Kidney epithelial cell (primary cell): ENCODE results near the gene ID1. TPM values are rescaled to one million over a fixed set of nuclear protein-coding genes. Genes with fewer than 3 reads are reported as not detected.
"Not testable (repeated sequence)": the region's sequence is repeated elsewhere in the genome, so short reads cannot be mapped to it uniquely, and the experiment has no call there.

Source experiments
- DNase-seq: peaks from one replicate; pipeline ENCODE4 v3.0.0-alpha.2; 2010; ENCODE audit warnings: low read depth
- H3K27me3 ChIP-seq: 2 replicates; pipeline ENCODE4 v1.6.0; 2011; ENCODE audit warnings: low read length; ENCODE audit not compliant: control insufficient read depth, insufficient read depth
- H3K36me3 ChIP-seq: 2 replicates; pipeline ENCODE4 v1.5.1; 2011; ENCODE audit warnings: low read length; ENCODE audit not compliant: control insufficient read depth, insufficient read depth
- H3K4me3 ChIP-seq: 2 replicates; pipeline ENCODE4 v1.5.1; 2011; ENCODE audit warnings: low read depth, mild to moderate bottlenecking, control low read depth, low read length
- total RNA-seq: library from RNA; depleted of rRNA; stranded (reverse); fragments of >200 nt; gene quantifications from 2 replicates; pipeline ENCODE4 v1.2.3, GENCODE V29; 2015
- TF ChIP-seq, protein P1 (sequence below): IDR thresholded peaks from 2 replicates; pipeline ENCODE4 v1.5.1; 2011; ENCODE audit warnings: mild to moderate bottlenecking, moderate library complexity, low read length, control low read depth, inconsistent platforms; ENCODE audit not compliant: insufficient read depth, poor library complexity, severe bottlenecking

ID1 gene
- total RNA-seq, 1 donor from 2014 or later = 27.5 TPM

DNA sequence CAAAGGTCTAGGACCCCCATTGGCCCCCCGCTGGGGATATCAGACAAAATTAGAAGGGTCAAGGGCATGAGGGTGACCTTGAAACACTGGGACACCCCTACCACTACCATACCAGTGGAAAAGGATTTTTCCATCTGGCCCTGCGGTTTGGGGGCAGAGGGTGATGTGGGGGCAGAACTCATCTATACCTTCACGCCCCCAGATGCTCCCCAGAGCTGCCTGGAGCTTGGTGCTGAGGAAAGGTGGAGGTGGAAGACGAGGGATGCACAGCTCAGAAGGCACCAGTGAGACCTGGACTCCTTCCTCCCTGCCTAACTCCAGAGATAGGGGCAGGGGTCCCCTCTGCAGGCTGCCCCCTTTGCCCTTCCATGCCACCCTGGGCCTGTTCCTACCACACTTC is 33.7 kb downstream of the ID1 start:
- Histone ChIP-seq H3K36me3 (no peaks in the 10 kb centered on the region), H3K4me3 (no peak overlapping the region), H3K27me3 (peaks cover 19% of the 10 kb centered on the region)
- no peak for DNase-seq
- TF ChIP-seq, protein P1, sequence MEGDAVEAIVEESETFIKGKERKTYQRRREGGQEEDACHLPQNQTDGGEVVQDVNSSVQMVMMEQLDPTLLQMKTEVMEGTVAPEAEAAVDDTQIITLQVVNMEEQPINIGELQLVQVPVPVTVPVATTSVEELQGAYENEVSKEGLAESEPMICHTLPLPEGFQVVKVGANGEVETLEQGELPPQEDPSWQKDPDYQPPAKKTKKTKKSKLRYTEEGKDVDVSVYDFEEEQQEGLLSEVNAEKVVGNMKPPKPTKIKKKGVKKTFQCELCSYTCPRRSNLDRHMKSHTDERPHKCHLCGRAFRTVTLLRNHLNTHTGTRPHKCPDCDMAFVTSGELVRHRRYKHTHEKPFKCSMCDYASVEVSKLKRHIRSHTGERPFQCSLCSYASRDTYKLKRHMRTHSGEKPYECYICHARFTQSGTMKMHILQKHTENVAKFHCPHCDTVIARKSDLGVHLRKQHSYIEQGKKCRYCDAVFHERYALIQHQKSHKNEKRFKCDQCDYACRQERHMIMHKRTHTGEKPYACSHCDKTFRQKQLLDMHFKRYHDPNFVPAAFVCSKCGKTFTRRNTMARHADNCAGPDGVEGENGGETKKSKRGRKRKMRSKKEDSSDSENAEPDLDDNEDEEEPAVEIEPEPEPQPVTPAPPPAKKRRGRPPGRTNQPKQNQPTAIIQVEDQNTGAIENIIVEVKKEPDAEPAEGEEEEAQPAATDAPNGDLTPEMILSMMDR = no peak

DNA sequence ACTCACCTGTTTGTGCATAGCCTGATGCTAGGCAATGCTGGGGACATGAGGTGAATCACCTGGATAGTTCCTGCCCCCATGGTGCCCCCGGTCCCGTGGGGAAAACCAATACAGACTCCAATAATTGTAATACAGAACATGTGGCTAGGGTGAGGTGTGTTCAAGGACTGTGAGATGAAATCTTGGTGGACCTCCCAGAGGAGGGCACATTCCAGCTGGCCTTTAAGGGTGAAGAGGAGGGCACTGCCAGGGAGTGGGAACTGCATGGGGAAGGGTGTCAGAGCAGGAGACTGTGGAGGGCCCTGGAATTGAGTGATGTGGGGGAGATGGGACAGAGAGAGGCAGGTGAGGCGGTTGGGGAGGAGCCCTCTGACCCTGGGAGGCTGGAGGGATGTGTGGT is 35.2 kb downstream of the ID1 start:
- DNase-seq = no peak
- TF ChIP-seq, protein P1 = no peak
- Histone ChIP-seq H3K4me3 (no peak overlapping the region), H3K27me3 (peaks cover 19% of the 10 kb centered on the region), H3K36me3 (no peaks in the 10 kb centered on the region)

DNA sequence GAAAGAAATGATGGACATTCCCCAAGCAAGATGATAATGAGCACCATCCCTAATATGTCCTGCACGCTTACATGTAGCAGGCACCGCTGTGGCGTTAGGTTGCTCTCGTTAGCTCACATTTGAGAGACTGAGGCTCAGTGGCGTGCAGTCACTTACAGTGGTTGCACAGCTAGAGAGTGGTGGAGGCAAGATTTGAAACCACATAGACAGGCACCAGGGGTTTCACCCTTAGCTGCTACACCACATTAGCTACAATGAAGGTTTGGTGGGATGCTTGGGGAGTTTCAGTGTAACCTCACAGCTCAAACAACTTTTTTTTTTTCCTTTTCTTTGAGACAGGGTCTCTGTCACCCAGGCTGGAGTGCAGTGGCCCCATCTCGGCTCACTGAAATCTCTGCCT is 36.3 kb downstream of the ID1 start:
- DNase-seq = no peak
- Histone ChIP-seq H3K36me3 (no peaks in the 10 kb centered on the region), H3K27me3 (peaks cover 19% of the 10 kb centered on the region), H3K4me3 (no peak overlapping the region)
- TF ChIP-seq, protein P1 = no peak

DNA sequence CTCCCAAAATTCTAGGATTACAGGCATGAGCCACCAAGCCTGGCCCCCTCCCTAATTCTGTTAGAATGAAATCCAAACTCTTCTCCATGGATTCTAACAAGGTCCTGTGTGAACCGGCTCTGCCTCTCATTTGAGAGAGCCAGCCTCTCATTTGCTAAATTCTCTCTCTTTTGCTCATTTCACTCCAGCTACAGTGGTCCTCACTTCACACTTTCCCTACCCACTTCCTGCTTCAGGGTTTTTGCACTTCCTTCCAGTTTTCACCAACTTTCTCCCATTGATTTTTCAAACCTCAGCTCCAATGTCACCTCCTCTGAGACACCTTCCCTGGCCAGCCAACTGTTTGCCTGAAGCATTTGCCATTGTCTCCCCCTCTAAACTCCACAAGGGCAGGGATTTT is 37.7 kb downstream of the ID1 start:
- DNase-seq = no peak
- Histone ChIP-seq H3K4me3 (no peak overlapping the region), H3K36me3 (no peaks in the 10 kb centered on the region), H3K27me3 (peaks cover 14% of the 10 kb centered on the region)
- TF ChIP-seq, protein P1 = no peak

DNA sequence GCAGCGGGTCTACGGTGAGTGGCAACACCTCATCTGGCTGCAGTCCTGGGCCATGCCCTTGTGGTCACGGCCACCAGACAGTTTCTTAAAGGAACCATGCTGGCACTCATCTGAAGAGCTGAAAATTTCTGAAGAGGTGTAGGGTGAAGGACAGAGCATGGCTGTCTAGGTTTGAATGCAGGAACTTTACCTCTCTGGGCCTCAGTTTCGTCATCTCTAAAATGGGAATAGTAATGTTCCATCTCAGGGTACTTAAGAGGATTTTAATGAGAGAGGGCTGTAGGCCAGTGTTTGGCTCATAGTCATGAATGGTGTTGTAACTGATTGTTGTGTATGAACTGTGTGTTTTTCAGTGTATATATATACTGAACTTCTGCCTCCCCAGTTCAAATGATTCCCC is 38.4 kb downstream of the ID1 start:
- H3K27me3 ChIP-seq = peaks cover 7% of the 10 kb centered on the region
- TF ChIP-seq, protein P1 = no peak
- H3K4me3 ChIP-seq = no peak overlapping the region
- no peak for DNase-seq
- no peaks in the 10 kb centered on the region for H3K36me3 ChIP-seq

DNA sequence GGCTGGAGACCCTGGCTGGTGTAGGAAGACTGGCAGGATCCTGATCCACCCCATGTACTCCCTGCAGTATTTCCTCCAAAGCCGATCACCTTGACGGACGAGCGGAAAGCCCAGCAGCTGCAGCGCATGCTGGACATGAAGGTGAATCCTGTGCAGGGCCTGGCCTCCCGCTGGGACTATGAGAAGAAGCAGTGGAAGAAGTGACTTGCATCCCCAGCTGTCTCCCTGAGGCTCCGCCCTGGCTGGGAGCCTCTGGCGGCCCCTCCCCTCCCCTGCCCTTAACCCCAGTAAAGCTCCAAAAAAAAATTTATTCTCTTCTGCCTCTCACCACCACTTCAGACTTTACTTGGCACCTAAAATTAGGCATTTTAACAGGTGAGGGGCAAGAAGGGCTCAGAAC is 39.6 kb downstream of the ID1 start:
- no peaks in the 10 kb centered on the region for H3K36me3 ChIP-seq
- no peak for DNase-seq
- no peak overlapping the region for H3K4me3 ChIP-seq
- no peaks in the 10 kb centered on the region for H3K27me3 ChIP-seq
- TF ChIP-seq, protein P1 = no peak

DNA sequence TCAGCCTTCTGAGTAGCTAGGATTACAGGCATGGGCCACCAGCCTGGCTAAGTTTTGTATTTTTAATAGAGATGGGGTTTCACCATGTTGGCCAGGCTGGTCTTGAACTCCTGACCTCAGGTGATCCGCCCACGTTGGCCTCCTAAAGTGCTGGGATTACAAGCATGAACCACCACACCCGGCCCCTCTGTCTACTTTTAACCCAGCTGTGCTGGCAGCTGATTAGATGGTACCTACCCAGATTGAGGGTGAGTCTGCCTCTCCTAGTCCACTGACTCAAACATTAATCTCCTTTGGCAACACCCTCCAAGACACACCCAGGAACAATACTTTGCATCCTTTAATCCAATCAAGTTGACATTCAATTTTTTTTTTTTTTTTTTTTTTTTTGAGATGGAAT is 43.0 kb downstream of the ID1 start:
- not testable (repeated sequence) for H3K36me3 ChIP-seq, DNase-seq, H3K4me3 ChIP-seq, H3K27me3 ChIP-seq
